ENCODE data around the gene ADCY6. TPM values are rescaled to one million over a fixed set of nuclear protein-coding genes. Genes with fewer than 3 reads are reported as not detected.
A peak's percentile ranks its signal among the peaks of the same experiment; 100 is the strongest.
"Not testable (repeated sequence)": the region's sequence is repeated elsewhere in the genome, so short reads cannot be mapped to it uniquely, and the experiment has no call there.

Gene ADCY6
- total RNA-seq, 2 experiments from 2014 or later: 0.15 to 0.21 TPM

GRCh38 chr12:48736456-48736855, 52.4 kb downstream of the ADCY6 start:
- POLR2A ChIA-PET: interaction anchor here (0.6 kb wide), 1 partner anchor 418 kb away, joined by 3 read pairs; no protein-coding TSS in a partner anchor

GRCh38 chr12:48728807-48729206, 60.1 kb downstream of the ADCY6 start:
- no peak for DNase-seq
- Mint-ChIP-seq H3K4me3 (no peak overlapping the region), H3K9me3 (no peaks in the 10 kb centered on the region), H3K36me3 (no peaks in the 10 kb centered on the region), H3K27ac (no peak overlapping the region), H3K27me3 (no peaks in the 10 kb centered on the region), H3K4me1 (ENCODE audit: low read depth) (no peaks in the 10 kb centered on the region)
- POLR2A ChIA-PET: no interaction called here
- CTCF ChIA-PET: no interaction called here
- intact Hi-C loops (cut with micrococcal nuclease): no loop called here

More at GRCh38 chr12:48736456-48736855, 52.4 kb downstream of the ADCY6 start:
- CTCF ChIA-PET: interaction anchor here (0.6 to 0.7 kb wide), 2 partner anchors 14 to 168 kb away, joined by 3 to 4 read pairs; a partner anchor contains a TSS
- no peak for DNase-seq
- no peak overlapping the region for H3K27ac Mint-ChIP-seq
- intact Hi-C loops (cut with micrococcal nuclease): no loop called here
- H3K27me3 Mint-ChIP-seq: peaks cover 8% of the 10 kb centered on the region
- no peaks in the 10 kb centered on the region for H3K4me1 Mint-ChIP-seq (ENCODE audit: low read depth)
- H3K4me3 Mint-ChIP-seq: no peak overlapping the region
- H3K9me3 Mint-ChIP-seq: no peaks in the 10 kb centered on the region
- no peaks in the 10 kb centered on the region for H3K36me3 Mint-ChIP-seq

- H3K27me3 Mint-ChIP-seq; H3K27ac Mint-ChIP-seq; H3K4me3 Mint-ChIP-seq; DNase-seq; POLR2A ChIA-PET; CTCF ChIA-PET; intact Hi-C loops (cut with micrococcal nuclease): not testable (repeated sequence)
- Mint-ChIP-seq H3K36me3 (peaks cover 22% of the 10 kb centered on the region), H3K9me3 (peaks cover 22% of the 10 kb centered on the region), H3K4me1 (ENCODE audit: low read depth) (peaks cover 12% of the 10 kb centered on the region)
Observed at GRCh38 chr12:48720737-48721136, 68.2 kb downstream of the ADCY6 start.

GRCh38 chr12:48720171-48720570, 68.7 kb downstream of the ADCY6 start:
- H3K27ac Mint-ChIP-seq; DNase-seq; POLR2A ChIA-PET; intact Hi-C loops (cut with micrococcal nuclease); CTCF ChIA-PET; H3K27me3 Mint-ChIP-seq; H3K4me3 Mint-ChIP-seq: not testable (repeated sequence)
- Mint-ChIP-seq H3K4me1 (ENCODE audit: low read depth) (peaks cover 15% of the 10 kb centered on the region), H3K9me3 (peaks cover 22% of the 10 kb centered on the region), H3K36me3 (peaks cover 24% of the 10 kb centered on the region)

- not testable (repeated sequence) for H3K27me3 Mint-ChIP-seq
- CTCF ChIA-PET: interaction anchor here (0.7 to 1.8 kb wide), 2 partner anchors 34 to 96 kb away, joined by 3 to 7 read pairs; no protein-coding TSS in a partner anchor
Observed at GRCh38 chr12:48719002-48719401, 69.9 kb downstream of the ADCY6 start.

GRCh38 chr12:48717252-48717695, 71.6 kb downstream of the ADCY6 start:
- Mint-ChIP-seq H3K4me1 (ENCODE audit: low read depth) (peaks cover 36% of the 10 kb centered on the region), H3K4me3 (peak overlapping the region; percentile 98), H3K27ac (peak overlapping the region; percentile 99), H3K36me3 (peaks cover 43% of the 10 kb centered on the region), H3K27me3 (no peaks in the 10 kb centered on the region), H3K9me3 (peaks cover 22% of the 10 kb centered on the region)
- no peak for DNase-seq
- intact Hi-C loops (cut with micrococcal nuclease): loop anchor here (2.0 to 5.0 kb wide), 6 partner anchors 34 to 908 kb away; partner anchors contain the start of genes SENP1 and TUBA1B
- ChIA-PET CTCF (interaction anchor here (0.6 to 1.8 kb wide), 2 partner anchors 33 to 97 kb away, joined by 3 to 7 read pairs; no protein-coding TSS in a partner anchor), POLR2A (interaction anchor here (1.6 to 2.6 kb wide), 2 partner anchors 35 to 281 kb away, joined by 4 to 8 read pairs; partner anchors contain the start of gene KANSL2)

More at GRCh38 chr12:48719002-48719401, 69.9 kb downstream of the ADCY6 start:
- Mint-ChIP-seq H3K9me3 (peaks cover 22% of the 10 kb centered on the region), H3K36me3 (peaks cover 32% of the 10 kb centered on the region), H3K4me1 (ENCODE audit: low read depth) (peaks cover 27% of the 10 kb centered on the region)
- H3K27ac Mint-ChIP-seq, H3K4me3 Mint-ChIP-seq, DNase-seq: not testable (repeated sequence)
- intact Hi-C loops (cut with micrococcal nuclease): loop anchor here (5.0 kb wide), 2 partner anchors 522 to 612 kb away; partner anchors contain the start of gene SENP1
- POLR2A ChIA-PET: interaction anchor here (0.8 to 1.6 kb wide), 2 partner anchors 37 to 280 kb away, joined by 3 to 4 read pairs; partner anchors contain the start of gene KANSL2

- intact Hi-C loops (cut with micrococcal nuclease): loop anchor here (1.0 to 5.0 kb wide), 10 partner anchors 34 to 908 kb away; partner anchors contain the start of genes KANSL2, SENP1 and TUBA1B
- Mint-ChIP-seq H3K9me3 (peaks cover 22% of the 10 kb centered on the region), H3K36me3 (peaks cover 47% of the 10 kb centered on the region), H3K27me3 (no peaks in the 10 kb centered on the region), H3K4me3 (peak within 1 kb of the TSS; percentile 98), H3K27ac (peak within 1 kb of the TSS; percentile 99), H3K4me1 (ENCODE audit: low read depth) (peaks cover 39% of the 10 kb centered on the region)
- CTCF ChIA-PET: interaction anchor here (0.6 to 1.2 kb wide), 3 partner anchors 32 to 98 kb away, joined by 3 to 4 read pairs (median 3); no protein-coding TSS in a partner anchor
- POLR2A ChIA-PET: interaction anchor here (0.8 to 2.6 kb wide), 3 partner anchors 13 to 135 kb away, joined by 3 to 8 read pairs (median 3); partner anchors contain the start of genes DDX23 and KANSL2
- DNase-seq: peak; percentile 100
Observed at GRCh38 chr12:48716493-48717251, 72.2 kb downstream of the ADCY6 start, which contains the start of gene CCNT1. Gene CCNT1, minus strand, starts transcription at chr12:48716707. Its CDS starts 32 bp downstream, at chr12:48716675.

Small RNA genes lying within 50 kb of the gene (microRNA-seq; reads per million reads assigned to microRNA genes)
- gene MIR4701 (ENCODE audit: borderline microRNAs expressed, borderline number of aligned reads, borderline replicate concordance): not detected

Other genes starting within 250 kb of the ADCY6 start
- not detected for gene LALBA, start 219.0 kb downstream of the ADCY6 start, total RNA-seq
- gene KANSL2, start 106.9 kb downstream of the ADCY6 start, total RNA-seq: 10 to 100 TPM; 45.7 to 48.4 TPM
- 10 to 100 TPM; 66.2 to 73.3 TPM for gene CCNT1, start 72.4 kb downstream of the ADCY6 start, total RNA-seq
- 10 to 100 TPM; 18.3 to 19.0 TPM for gene CACNB3, start 29.4 kb upstream of the ADCY6 start, total RNA-seq
- gene DDX23, start 63.1 kb upstream of the ADCY6 start, total RNA-seq: 100 to 1,000 TPM; 119 to 121 TPM
- 1 to 10 TPM; 2.4 to 3.5 TPM for gene RND1, start 76.8 kb upstream of the ADCY6 start, total RNA-seq
- 10 to 100 TPM; 82.0 to 89.0 TPM for gene FKBP11, start 136.4 kb upstream of the ADCY6 start, total RNA-seq
- 100 to 1,000 TPM; 110 to 121 TPM for gene ARF3, start 168.4 kb upstream of the ADCY6 start, total RNA-seq
- under 1 TPM; 0.10 to 0.21 TPM for gene WNT10B, start 182.6 kb upstream of the ADCY6 start, total RNA-seq
- gene WNT1, start 189.2 kb upstream of the ADCY6 start, total RNA-seq: not detected
- under 1 TPM; 0.22 to 0.26 TPM for gene DDN, start 210.3 kb upstream of the ADCY6 start, total RNA-seq
- gene PRKAG1, start 229.7 kb upstream of the ADCY6 start, total RNA-seq: 10 to 100 TPM; 52.0 to 55.8 TPM